HepG2 (cell line): ENCODE measurements around the gene STK25. TPM values are rescaled to one million over a fixed set of nuclear protein-coding genes. Genes with fewer than 3 reads are reported as not detected.

ENCODE experiments used
- CBX2 ChIP-seq, 2 experiments: fragments of 200-600 bp in 1 of 2; sonication (generic); formaldehyde crosslinking in 1 of 2; IDR thresholded peaks; 2 replicates each; pipeline versions ENCODE4 v1.7.0 to v1.8.1; 2018 to 2022; ENCODE audit warnings: low read depth in 2 of 2, low read length in 1 of 2, mild to moderate bottlenecking in 1 of 2, missing genetic modification reagents in 1 of 2
- CREM ChIP-seq, 2 experiments: sonication (generic) in 1 of 2; formaldehyde crosslinking in 1 of 2; IDR thresholded peaks; 2 replicates each; pipeline versions ENCODE4 v1.4.0 to v1.6.1; 2016 to 2020; ENCODE audit warnings: antibody characterized with exemption in 1 of 2, mild to moderate bottlenecking in 1 of 2, missing genetic modification reagents in 1 of 2
- GRHL1 ChIP-seq: sonication (generic); formaldehyde crosslinking; conservative IDR thresholded peaks from 2 replicates; pipeline ENCODE4 v1.8.0; 2022; ENCODE audit warnings: missing genetic modification reagents
- NFIB ChIP-seq: sonication (generic); formaldehyde crosslinking; IDR thresholded peaks from 2 replicates; pipeline ENCODE4 v1.9.0; 2021; ENCODE audit warnings: missing genetic modification reagents, mild to moderate bottlenecking, borderline replicate concordance
- PAXIP1 ChIP-seq: sonication (generic); formaldehyde crosslinking; conservative IDR thresholded peaks from 2 replicates; pipeline ENCODE4 v1.4.0; 2020; ENCODE audit warnings: mild to moderate bottlenecking, missing genetic modification reagents, moderate library complexity
- RBM39 ChIP-seq: fragments of 200-400 bp; formaldehyde crosslinking; IDR thresholded peaks from one replicate; pipeline ENCODE4 v1.6.1; 2018; ENCODE audit warnings: antibody characterized with exemption, mild to moderate bottlenecking, low read depth, low read length; ENCODE audit not compliant: poor library complexity, severe bottlenecking
- SETDB1 ChIP-seq: sonication (generic); formaldehyde crosslinking; IDR thresholded peaks from 2 replicates; pipeline ENCODE4 v1.5.1; 2020; ENCODE audit warnings: missing genetic modification reagents, mild to moderate bottlenecking, borderline replicate concordance
- SMARCE1 ChIP-seq: fragments of 450-650 bp; IDR thresholded peaks from 2 replicates; pipeline ENCODE4 v1.6.1; 2017; ENCODE audit warnings: borderline replicate concordance
- ZC3H13 ChIP-seq: sonication (generic); formaldehyde crosslinking; IDR thresholded peaks from 2 replicates; pipeline ENCODE4 v1.8.1; 2023; ENCODE audit warnings: mild to moderate bottlenecking, missing genetic modification reagents, moderate library complexity
- ZNF547 ChIP-seq: sonication (generic); formaldehyde crosslinking; IDR thresholded peaks from 2 replicates; pipeline ENCODE4 v1.5.1; 2020; ENCODE audit warnings: mild to moderate bottlenecking, missing genetic modification reagents
- ZNF616 ChIP-seq: sonication (generic); formaldehyde crosslinking; IDR thresholded peaks from 2 replicates; pipeline ENCODE4 v1.5.0; 2020; ENCODE audit warnings: low read depth, mild to moderate bottlenecking, missing genetic modification reagents
- ZNF816 ChIP-seq: sonication (generic); formaldehyde crosslinking; IDR thresholded peaks from 2 replicates; pipeline ENCODE4 v1.8.0; 2022; ENCODE audit warnings: missing genetic modification reagents, mild to moderate bottlenecking, borderline replicate concordance
- polyA plus RNA-seq, 8 experiments: library from polyadenylated mRNA; depleted of rRNA in 3 of 8; stranded (reverse) in 7 of 8; unstranded in 1 of 8; fragments of >200 nt; fragmentation: Illumina TruSeq in 4 of 8; extraction: Trizol in 4 of 8; gene quantifications; 2 replicates each; pipeline versions ENCODE4 v1.2.1 to v1.2.3, GENCODE V29; 2011 to 2016; ENCODE audit warnings: low read depth in 4 of 8, missing spikeins in 1 of 8, mixed read lengths in 1 of 8; ENCODE audit not compliant: insufficient read depth in 1 of 8
- total RNA-seq, 5 experiments: library from RNA; depleted of rRNA; stranded (reverse); fragments of >200 nt; fragmentation: Illumina TruSeq; extraction: Trizol; gene quantifications; 2 replicates each; pipeline ENCODE4 v1.2.3, GENCODE V29; 2016; ENCODE audit warnings: low read depth in 1 of 5

The STK25 gene
- total and polyA plus RNA-seq, 2 of the 13 experiments (the other 11 are each of a cell fraction or from before 2014, with no cell fraction given), result 177 to 481 TPM

- TF ChIP-seq SETDB1 (CRISPR knock-in tag), result no peak
- no peak for TF ChIP-seq SMARCE1
- TF ChIP-seq ZNF547 (CRISPR knock-in tag), result no peak
- no peak for TF ChIP-seq CBX2 (IDR thresholded peaks at IDR 0.05; ENCODE audit: low read depth, low read length)
- TF ChIP-seq CBX2 (CRISPR knock-in tag; IDR thresholded peaks at IDR 0.05; ENCODE audit: low read depth), result peak; percentile 47; the same call in 1 of the 2 replicates
- no peak for TF ChIP-seq GRHL1
- TF ChIP-seq ZC3H13 (CRISPR knock-in tag), result no peak
- no peak for TF ChIP-seq NFIB (CRISPR knock-in tag)
- TF ChIP-seq PAXIP1 (CRISPR knock-in tag), result no peak
- TF ChIP-seq ZNF816 (CRISPR knock-in tag), result no peak
- no peak for TF ChIP-seq ZNF616 (CRISPR knock-in tag)
- no peak for TF ChIP-seq CREM (IDR thresholded peaks at IDR 0.05)
- no peak for TF ChIP-seq CREM (CRISPR knock-in tag; IDR thresholded peaks at IDR 0.05)
- peak; percentile 33 for TF ChIP-seq RBM39
Observed at GRCh38 chr2:241551599-241551997, 43.2 kb upstream of the STK25 start (continued).
